Heart left ventricle (tissue), 13 donors: ENCODE measurements around the gene MYO7A.

Experiments used
- CTCF ChIP-seq, 12 donors: fragments of 200-600 bp; sonication (generic) in 4 of 12; IDR thresholded peaks; one replicate each; pipeline versions ENCODE4 v1.5.0 to v1.8.0; 2018 to 2022; ENCODE audit warnings: antibody characterized with exemption in 12 of 12, mild to moderate bottlenecking in 5 of 12
- POLR2A ChIP-seq, 2 donors: fragments of 450-650 bp; IDR thresholded peaks; one replicate each; pipeline ENCODE4 v1.6.1; 2017; ENCODE audit warnings: antibody characterized with exemption in 2 of 2, mild to moderate bottlenecking in 2 of 2, moderate library complexity in 2 of 2
- donor health status: ischemic (EF 13 %, LVEDD 7.1; RV severe dilation, severe dysfunction).
- donor health status: DM: no; HTN: yes; CAD: no.
- donor health status: DM: no; HTN: no; CAD: no.
- donor health status: ischemic (EF 25% LVEDD 6.9; RV normal size, moderate dysfunction).
- donor health status: ischemic (EF 25% LVEDD 5.7; RV mildly dilated, moderate dysfunction).
- donor health status: ischemic (EF 35%, LVEDD 5.7; RV mildly dilated, moderate dysfunction).
- donor health status: nonischemic (EF 11% LVEDD 7.7; RV severe dilation, severe dysfunction).
- donor health status: DM: yes; HTN: yes; CAD: no.
- donor health status: PGD.
- donor health status: ischemic (EF 29% LVEDD 5.4; RV normal size, mild dysfunction).
- donor health status: nonischemic (EF 23%, LVEDD 6.1; RV moderate dilation, normal function).

GRCh38 chr11:77154381-77155081 lies 26.5 kb downstream of the MYO7A start:
- TF ChIP-seq CTCF (IDR thresholded peaks at IDR 0.05) (no peak), POLR2A (IDR thresholded peaks at IDR 0.05) (no peak)
